Hepatocyte (in vitro differentiated cells): ENCODE results near the gene ACTR5. TPM values are rescaled to one million over a fixed set of nuclear protein-coding genes. Genes with fewer than 3 reads are reported as not detected.

ENCODE experiments used
- DNase-seq: peaks from one replicate; pipeline ENCODE4 v3.0.0-alpha.2; 2016; ENCODE audit warnings: low spot score
- H2AFZ ChIP-seq: fragments of 200-600 bp; sonication (generic); 2 replicates; pipeline ENCODE4 v1.6.0; 2016; ENCODE audit warnings: antibody characterized with exemption, mild to moderate bottlenecking
- H3K27ac ChIP-seq: fragments of 200-600 bp; sonication (generic); 2 replicates; pipeline ENCODE4 v1.5.1; 2016; ENCODE audit warnings: mild to moderate bottlenecking
- H3K27me3 ChIP-seq: fragments of 200-600 bp; sonication (generic); 2 replicates; pipeline ENCODE4 v1.6.1; 2016
- H3K36me3 ChIP-seq: fragments of 200-600 bp; sonication (generic); replicated peaks from 2 replicates; pipeline ENCODE4 v1.5.1; 2016; ENCODE audit warnings: low read depth; ENCODE audit not compliant: insufficient read depth
- H3K4me1 ChIP-seq: fragments of 200-600 bp; sonication (generic); 2 replicates; pipeline ENCODE4 v1.5.1; 2016; ENCODE audit warnings: mild to moderate bottlenecking, moderate library complexity; ENCODE audit not compliant: insufficient read depth
- H3K4me2 ChIP-seq: fragments of 200-600 bp; sonication (generic); 2 replicates; pipeline ENCODE4 v1.6.0; 2016
- H3K4me3 ChIP-seq: fragments of 200-600 bp; sonication (generic); 2 replicates; pipeline ENCODE4 v1.5.1; 2016; ENCODE audit warnings: mild to moderate bottlenecking
- H3K79me2 ChIP-seq: fragments of 200-600 bp; sonication (generic); 2 replicates; pipeline ENCODE4 v1.6.0; 2017; ENCODE audit warnings: mild to moderate bottlenecking
- H3K9me2 ChIP-seq: fragments of 200-600 bp; sonication (generic); replicated peaks from 2 replicates; pipeline ENCODE4 v1.6.0; 2017; ENCODE audit warnings: mild to moderate bottlenecking; ENCODE audit not compliant: insufficient read depth
- H3K9me3 ChIP-seq: fragments of 200-600 bp; sonication (generic); 2 replicates; pipeline ENCODE4 v1.5.1; 2016; ENCODE audit warnings: low read depth, mild to moderate bottlenecking
- H4K20me1 ChIP-seq: fragments of 200-600 bp; sonication (generic); 2 replicates; pipeline ENCODE4 v1.6.0; 2016; ENCODE audit warnings: mild to moderate bottlenecking; ENCODE audit not compliant: insufficient read depth, poor library complexity, severe bottlenecking
- EZH2 ChIP-seq: fragments of 200-600 bp; sonication (generic); IDR thresholded peaks from 2 replicates; pipeline ENCODE4 v1.6.1; 2016; ENCODE audit warnings: antibody characterized with exemption, mild to moderate bottlenecking, borderline replicate concordance
- EZH2phosphoT487 ChIP-seq: fragments of 200-600 bp; sonication (generic); IDR thresholded peaks from one replicate; pipeline ENCODE4 v1.6.1; 2018; ENCODE audit warnings: antibody characterized with exemption, mild to moderate bottlenecking, low read depth, moderate library complexity; ENCODE audit not compliant: unreplicated experiment, severe bottlenecking
- WGBS: methylation state at CpG from one replicate; pipeline ENCODE4 v1.1.6; 2016; ENCODE audit warnings: low lambda C conversion rate; ENCODE audit errors: missing lambda C conversion rate; 5-methylcytosine and 5-hydroxymethylcytosine counted together
- polyA plus RNA-seq: library from polyadenylated mRNA; unstranded; fragments of >200 nt; fragmentation: Nextera tagmentation; extraction: Ambion mirVana; gene quantifications from 2 replicates; pipeline ENCODE4 v1.2.1, GENCODE V29; 2016
- total RNA-seq: library from RNA; depleted of rRNA; stranded (reverse); fragments of >200 nt; gene quantifications from 2 replicates; pipeline ENCODE4 v1.2.3, GENCODE V29; 2014
- TF ChIP-seq, protein P1 (sequence below): fragments of 200-600 bp; sonication (generic); IDR thresholded peaks from 2 replicates; pipeline ENCODE4 v1.5.1; 2016; ENCODE audit warnings: antibody characterized with exemption, mild to moderate bottlenecking; ENCODE audit not compliant: poor library complexity

The ACTR5 gene
- total and polyA plus RNA-seq, 2 experiments from 2014 or later = 8.5 to 10.1 TPM

DNA sequence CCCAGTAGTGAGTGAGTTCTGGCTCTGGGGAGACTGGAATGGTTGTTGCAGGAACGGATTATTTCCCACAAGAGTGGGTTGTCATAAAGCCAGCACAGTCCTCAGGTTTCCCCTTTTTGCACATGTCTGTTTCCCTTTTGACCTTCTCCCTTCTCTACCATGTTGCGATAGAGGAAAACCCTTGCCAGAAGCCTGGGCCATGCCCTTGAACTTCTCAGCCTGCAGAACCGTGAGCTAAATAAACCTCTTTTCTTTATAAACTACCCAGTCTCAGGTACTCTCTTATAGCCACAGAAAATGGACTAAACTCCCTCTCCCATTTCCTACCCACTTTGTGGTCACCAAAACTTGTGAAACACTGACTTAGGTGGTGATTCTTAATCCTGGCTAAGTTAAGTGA is 50.0 kb downstream of the ACTR5 start:
- Histone ChIP-seq H3K4me1 (no peaks in the 10 kb centered on the region), H3K27ac (no peak overlapping the region), H3K9me3 (no peaks in the 10 kb centered on the region), H3K4me2 (no peak overlapping the region), H3K79me2 (no peaks in the 10 kb centered on the region), H3K27me3 (no peaks in the 10 kb centered on the region), H4K20me1 (no peaks in the 10 kb centered on the region), H2AFZ (no peak overlapping the region), H3K9me2 (no peaks in the 10 kb centered on the region), H3K36me3 (no peaks in the 10 kb centered on the region), H3K4me3 (no peak overlapping the region)
- no peak for DNase-seq
- TF ChIP-seq EZH2 (no peak), EZH2phosphoT487 (no peak)
- TF ChIP-seq, protein P1, sequence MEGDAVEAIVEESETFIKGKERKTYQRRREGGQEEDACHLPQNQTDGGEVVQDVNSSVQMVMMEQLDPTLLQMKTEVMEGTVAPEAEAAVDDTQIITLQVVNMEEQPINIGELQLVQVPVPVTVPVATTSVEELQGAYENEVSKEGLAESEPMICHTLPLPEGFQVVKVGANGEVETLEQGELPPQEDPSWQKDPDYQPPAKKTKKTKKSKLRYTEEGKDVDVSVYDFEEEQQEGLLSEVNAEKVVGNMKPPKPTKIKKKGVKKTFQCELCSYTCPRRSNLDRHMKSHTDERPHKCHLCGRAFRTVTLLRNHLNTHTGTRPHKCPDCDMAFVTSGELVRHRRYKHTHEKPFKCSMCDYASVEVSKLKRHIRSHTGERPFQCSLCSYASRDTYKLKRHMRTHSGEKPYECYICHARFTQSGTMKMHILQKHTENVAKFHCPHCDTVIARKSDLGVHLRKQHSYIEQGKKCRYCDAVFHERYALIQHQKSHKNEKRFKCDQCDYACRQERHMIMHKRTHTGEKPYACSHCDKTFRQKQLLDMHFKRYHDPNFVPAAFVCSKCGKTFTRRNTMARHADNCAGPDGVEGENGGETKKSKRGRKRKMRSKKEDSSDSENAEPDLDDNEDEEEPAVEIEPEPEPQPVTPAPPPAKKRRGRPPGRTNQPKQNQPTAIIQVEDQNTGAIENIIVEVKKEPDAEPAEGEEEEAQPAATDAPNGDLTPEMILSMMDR = no peak
- 100% methylated on average over 3 of the region's 3 CpGs for WGBS

DNA sequence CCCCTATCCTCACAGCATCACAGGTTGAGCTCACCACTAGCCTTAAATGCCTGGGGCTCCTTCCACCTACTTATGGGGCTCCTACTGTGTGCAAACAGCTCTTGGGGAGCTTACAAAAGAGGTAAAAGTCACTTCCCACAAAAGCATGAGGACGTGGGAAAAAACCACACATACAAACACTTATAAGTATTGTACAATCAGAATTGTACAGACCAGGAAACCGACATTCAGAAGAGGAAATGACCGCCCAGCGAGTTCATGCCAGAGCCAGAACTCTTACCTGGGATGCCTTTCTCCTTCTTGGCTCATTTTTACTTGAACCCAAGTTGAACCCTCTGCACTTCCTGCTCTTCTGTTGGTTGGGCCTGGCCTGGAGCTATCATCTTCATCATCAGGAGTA is 50.9 kb downstream of the ACTR5 start:
- H3K9me2 ChIP-seq = no peaks in the 10 kb centered on the region
- WGBS = 80% methylated on average over 4 of the region's 4 CpGs
- no peak for TF ChIP-seq EZH2phosphoT487
- TF ChIP-seq, protein P1 = no peak
- no peak for TF ChIP-seq EZH2
- no peaks in the 10 kb centered on the region for H3K36me3 ChIP-seq
- no peaks in the 10 kb centered on the region for H3K27me3 ChIP-seq
- no peak overlapping the region for H3K4me2 ChIP-seq
- H2AFZ ChIP-seq = no peak overlapping the region
- no peaks in the 10 kb centered on the region for H3K79me2 ChIP-seq
- no peaks in the 10 kb centered on the region for H4K20me1 ChIP-seq
- H3K4me1 ChIP-seq = no peaks in the 10 kb centered on the region
- no peak overlapping the region for H3K27ac ChIP-seq
- no peak overlapping the region for H3K4me3 ChIP-seq
- H3K9me3 ChIP-seq = no peaks in the 10 kb centered on the region
- DNase-seq = no peak

DNA sequence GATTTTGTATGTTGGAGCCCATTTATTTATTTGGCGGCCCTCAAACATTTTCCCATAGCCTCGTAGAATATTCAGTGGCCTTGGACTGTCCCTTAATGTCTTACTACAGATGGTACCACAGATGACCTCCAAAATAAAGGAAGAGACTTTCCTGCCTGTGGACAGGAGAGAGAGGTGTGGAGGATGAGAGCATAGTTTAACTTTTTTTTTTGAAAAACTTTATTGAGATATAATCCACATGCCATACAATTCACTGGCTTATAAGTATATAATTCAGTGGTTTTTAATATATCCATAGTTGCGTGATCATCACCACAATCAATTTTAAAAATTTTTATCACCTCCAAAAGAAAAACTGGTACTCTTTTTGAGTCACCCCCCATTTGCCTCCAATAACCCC is 52.6 kb downstream of the ACTR5 start:
- Histone ChIP-seq H4K20me1 (no peaks in the 10 kb centered on the region), H3K79me2 (no peaks in the 10 kb centered on the region), H3K4me2 (no peak overlapping the region), H3K27ac (no peak overlapping the region), H3K36me3 (no peaks in the 10 kb centered on the region), H2AFZ (no peak overlapping the region), H3K4me1 (peaks cover 3% of the 10 kb centered on the region), H3K27me3 (peaks cover 14% of the 10 kb centered on the region), H3K4me3 (no peak overlapping the region), H3K9me3 (no peaks in the 10 kb centered on the region), H3K9me2 (no peaks in the 10 kb centered on the region)
- TF ChIP-seq, protein P1 = no peak
- TF ChIP-seq EZH2 (no peak), EZH2phosphoT487 (no peak)
- no peak for DNase-seq
- WGBS = 98% methylated on average over 3 of the region's 3 CpGs

DNA sequence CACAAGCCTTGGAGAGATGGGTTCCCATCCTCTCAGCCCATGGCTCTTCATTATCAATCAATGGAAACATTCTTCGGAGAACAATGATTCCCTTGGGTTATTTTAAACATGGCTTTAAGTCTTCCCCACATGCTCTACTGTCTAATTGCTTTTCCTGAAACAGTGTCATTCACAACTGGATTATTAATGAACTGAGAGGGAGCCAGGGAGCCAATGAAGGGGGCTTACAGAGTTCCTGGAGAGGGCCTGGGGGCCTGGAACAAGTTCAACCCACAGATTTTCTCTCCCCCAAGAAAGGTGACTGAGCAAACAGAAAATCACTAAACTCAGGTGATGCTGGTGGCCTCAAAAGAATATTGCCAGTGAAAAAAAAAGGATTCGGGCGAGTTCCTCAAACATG is 56.0 kb downstream of the ACTR5 start:
- H3K27ac ChIP-seq = no peak overlapping the region
- H3K4me2 ChIP-seq = no peak overlapping the region
- H3K27me3 ChIP-seq = peaks cover 48% of the 10 kb centered on the region
- H3K36me3 ChIP-seq = no peaks in the 10 kb centered on the region
- H4K20me1 ChIP-seq = no peaks in the 10 kb centered on the region
- no peaks in the 10 kb centered on the region for H3K9me3 ChIP-seq
- no peak for DNase-seq
- no peak overlapping the region for H3K4me3 ChIP-seq
- no peaks in the 10 kb centered on the region for H3K9me2 ChIP-seq
- 77% methylated on average over 3 of the region's 3 CpGs for WGBS
- H2AFZ ChIP-seq = no peak overlapping the region
- H3K4me1 ChIP-seq = peaks cover 12% of the 10 kb centered on the region
- H3K79me2 ChIP-seq = no peaks in the 10 kb centered on the region
- TF ChIP-seq EZH2phosphoT487 (no peak), EZH2 (no peak)
- TF ChIP-seq, protein P1 = no peak
